ENCODE results near the gene FRAS1. TPM values are rescaled to one million over a fixed set of nuclear protein-coding genes. Genes with fewer than 3 reads are reported as not detected.

FRAS1 gene
- total and polyA plus RNA-seq, 4 donors = 0.08 to 1.4 (median 0.87) TPM; not detected in 1

- DNase-seq (no peak), ATAC-seq (ENCODE audit: low FRiP score) (no peak)
- Histone ChIP-seq H3K4me3 (ENCODE audit: low read length in 2 of 2) (no peak overlapping the region), H3K27me3 (ENCODE audit: control insufficient read depth in 1 of 2, insufficient read depth in 2 of 2, low read length in 1 of 2) (no peaks in the 10 kb centered on the region), H3K36me3 (ENCODE audit: control insufficient read depth in 1 of 2, insufficient read depth in 2 of 2, low read length in 1 of 2) (no peaks in the 10 kb centered on the region), H3K4me1 (ENCODE audit: control insufficient read depth in 1 of 2, insufficient read depth in 2 of 2, low read length in 2 of 2) (no peaks in the 10 kb centered on the region), H3K27ac (ENCODE audit: low read depth in 1 of 2, low read length in 2 of 2) (no peak overlapping the region), H3K9me3 (ENCODE audit: control insufficient read depth, low read length) (no peaks in the 10 kb centered on the region)
- WGBS, 2 donors = 57 to 68% methylated on average over 3 of the region's 3 CpGs
- intact Hi-C loops (cut with DNase I) = no loop called here
These were observed 9.8 kb upstream of the FRAS1 start for GRCh38 chr4:78047366-78047765.

GRCh38 chr4:78056265-78057129 is 626 bp upstream of the FRAS1 start:
- H3K27ac ChIP-seq (ENCODE audit: low read depth in 1 of 2, low read length in 2 of 2) = no peak overlapping the region
- WGBS, 2 donors = 1% methylated on average over 38 to 39 of the region's 39 CpGs
- intact Hi-C loops (cut with DNase I) = no loop called here

DNA sequence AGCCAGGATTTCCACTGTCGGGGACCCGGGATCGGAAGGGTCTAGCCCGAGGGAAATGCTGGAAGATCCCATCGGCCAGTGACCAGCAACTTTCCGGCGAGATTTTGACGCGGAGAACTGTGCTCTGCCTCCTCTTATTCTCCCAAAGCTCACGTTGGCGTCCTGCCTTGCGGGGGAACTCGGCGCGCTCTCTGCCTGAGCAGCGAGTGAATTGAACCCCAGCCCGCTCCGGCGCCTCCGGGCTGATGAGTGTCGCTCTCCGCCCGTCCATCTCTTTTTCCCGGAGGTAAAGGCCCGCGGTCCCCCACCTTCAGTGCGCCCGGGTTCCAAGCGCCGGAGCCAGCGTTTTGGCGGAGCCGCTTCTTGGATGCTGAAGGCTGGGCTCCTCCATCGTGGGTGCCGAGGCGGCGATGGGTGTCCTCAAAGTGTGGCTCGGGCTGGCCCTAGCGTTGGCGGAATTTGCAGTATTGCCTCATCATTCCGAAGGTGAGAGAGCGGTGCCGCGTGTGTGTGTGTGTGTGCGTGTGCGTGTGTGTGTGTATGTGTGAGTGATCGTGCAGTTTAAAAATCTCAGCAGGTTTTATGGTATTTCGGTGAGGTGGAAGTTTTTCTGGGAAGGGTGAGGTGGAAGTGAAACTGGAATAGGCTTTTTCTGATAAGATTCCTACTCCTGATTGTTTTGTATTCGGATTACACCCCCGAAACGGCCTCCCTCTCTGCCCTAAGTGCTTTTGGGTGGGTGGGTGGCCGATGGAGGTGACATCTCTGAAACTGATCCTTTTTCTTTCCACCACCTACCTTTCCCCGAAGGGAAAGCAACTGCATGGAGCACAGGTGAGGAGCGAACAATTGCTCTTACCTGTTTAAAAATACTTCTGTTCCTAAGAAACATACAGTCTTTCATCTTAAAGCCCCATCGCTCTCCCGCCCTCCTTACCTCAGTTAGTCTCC is 752 bp downstream of the FRAS1 start:
- Histone ChIP-seq H3K4me1 (ENCODE audit: control insufficient read depth in 1 of 2, insufficient read depth in 2 of 2, low read length in 2 of 2) (no peaks in the 10 kb centered on the region), H3K4me3 (ENCODE audit: low read length in 2 of 2) (peak overlapping the region; percentile 49 to 53), H3K27ac (ENCODE audit: low read depth in 1 of 2, low read length in 2 of 2) (no peak overlapping the region), H3K27me3 (ENCODE audit: control insufficient read depth in 1 of 2, insufficient read depth in 2 of 2, low read length in 1 of 2) (no peaks in the 10 kb centered on the region), H3K36me3 (ENCODE audit: control insufficient read depth in 1 of 2, insufficient read depth in 2 of 2, low read length in 1 of 2) (no peaks in the 10 kb centered on the region), H3K9me3 (ENCODE audit: control insufficient read depth, low read length) (no peaks in the 10 kb centered on the region)
- intact Hi-C loops (cut with DNase I) = no loop called here
- WGBS, 2 donors = 0% methylated on average over 56 of the region's 56 CpGs
- ATAC-seq (ENCODE audit: low FRiP score) (peak; percentile 43), DNase-seq (peak; percentile 55 to 83)

More at GRCh38 chr4:78056265-78057129, 626 bp upstream of the FRAS1 start:
- Histone ChIP-seq H3K4me3 (ENCODE audit: low read length in 2 of 2) (peak overlapping the region; percentile 49 to 53), H3K9me3 (ENCODE audit: control insufficient read depth, low read length) (no peaks in the 10 kb centered on the region), H3K36me3 (ENCODE audit: control insufficient read depth in 1 of 2, insufficient read depth in 2 of 2, low read length in 1 of 2) (no peaks in the 10 kb centered on the region), H3K27me3 (ENCODE audit: control insufficient read depth in 1 of 2, insufficient read depth in 2 of 2, low read length in 1 of 2) (no peaks in the 10 kb centered on the region), H3K4me1 (ENCODE audit: control insufficient read depth in 1 of 2, insufficient read depth in 2 of 2, low read length in 2 of 2) (no peaks in the 10 kb centered on the region)
- DNase-seq = peak; percentile 51 to 76
- ATAC-seq (ENCODE audit: low FRiP score) = peak; percentile 73

DNA sequence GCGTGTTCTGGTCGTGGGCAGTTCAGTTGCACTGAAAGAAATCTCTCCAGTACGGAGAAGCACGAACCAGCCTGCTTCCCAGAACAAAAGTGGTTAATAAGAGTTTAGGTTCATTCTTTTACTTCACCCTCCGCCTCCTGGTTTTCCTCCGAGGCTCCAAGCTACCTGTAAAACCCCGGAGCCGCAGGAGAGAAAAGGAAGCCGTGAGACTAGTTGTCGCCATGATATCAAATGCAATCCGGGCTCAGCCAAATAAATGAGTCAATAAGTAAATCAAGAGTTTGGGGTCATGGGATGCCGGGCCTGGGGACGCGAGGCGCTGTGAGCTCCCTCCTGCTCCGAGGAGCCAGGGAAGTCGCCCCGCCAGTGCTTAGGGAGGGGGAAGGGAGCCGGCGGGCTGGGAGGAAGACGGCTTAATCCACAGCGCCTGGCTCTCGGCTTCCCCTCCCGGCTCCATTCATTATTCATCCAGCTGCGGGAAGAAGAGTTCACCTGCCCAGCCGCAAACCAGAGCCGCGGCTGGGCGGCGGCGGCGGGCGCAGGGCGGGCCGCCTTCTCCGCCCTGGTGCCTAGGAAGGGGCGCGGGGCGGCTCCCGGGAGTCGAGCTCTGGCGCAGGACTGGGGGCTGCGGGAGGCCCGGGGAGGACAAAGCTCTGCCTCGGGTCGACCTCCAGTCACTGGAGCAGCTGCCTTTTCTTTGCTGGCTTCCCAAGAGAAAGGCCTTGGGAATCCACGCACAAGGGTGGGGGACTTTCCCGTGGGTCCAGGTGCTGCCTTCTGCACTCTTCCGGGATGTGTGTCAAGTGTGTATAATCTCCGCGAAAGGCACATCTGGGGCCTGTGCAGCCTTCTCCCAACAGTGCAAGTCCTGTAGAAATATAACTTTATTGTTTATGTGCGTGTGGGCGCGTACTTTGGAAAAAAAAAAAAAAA is 1.7 kb downstream of the FRAS1 start:
- Histone ChIP-seq H3K4me1 (ENCODE audit: control insufficient read depth in 1 of 2, insufficient read depth in 2 of 2, low read length in 2 of 2) (no peaks in the 10 kb centered on the region), H3K27ac (ENCODE audit: low read depth in 1 of 2, low read length in 2 of 2) (no peak overlapping the region), H3K9me3 (ENCODE audit: control insufficient read depth, low read length) (no peaks in the 10 kb centered on the region), H3K36me3 (ENCODE audit: control insufficient read depth in 1 of 2, insufficient read depth in 2 of 2, low read length in 1 of 2) (no peaks in the 10 kb centered on the region), H3K4me3 (ENCODE audit: low read length in 2 of 2) (peak overlapping the region; percentile 49 to 53), H3K27me3 (ENCODE audit: control insufficient read depth in 1 of 2, insufficient read depth in 2 of 2, low read length in 1 of 2) (no peaks in the 10 kb centered on the region)
- peak; percentile 58 to 79 for DNase-seq
- intact Hi-C loops (cut with DNase I) = no loop called here
- 0 to 1% methylated on average over 54 of the region's 54 CpGs for WGBS, 2 donors
- ATAC-seq (ENCODE audit: low FRiP score) = peak; percentile 52

DNA sequence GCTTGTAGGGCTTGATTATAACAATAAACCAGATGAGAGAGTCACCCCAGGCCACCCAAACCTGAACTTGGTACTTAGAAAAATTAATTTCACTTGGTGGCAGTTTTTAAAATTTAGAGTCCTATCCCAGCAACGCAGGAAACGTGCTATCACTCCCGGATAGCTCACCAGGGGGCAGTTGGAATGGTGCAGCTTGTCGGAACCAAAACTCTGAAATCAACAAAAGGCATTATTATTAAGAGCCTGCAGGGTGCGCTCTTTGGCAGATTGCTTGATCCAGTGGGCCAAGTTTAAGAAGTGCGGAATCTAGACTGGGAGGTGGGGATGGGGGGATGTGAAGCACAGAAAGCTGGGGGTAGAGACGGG is 2.4 kb downstream of the FRAS1 start:
- Histone ChIP-seq H3K9me3 (ENCODE audit: control insufficient read depth, low read length) (no peaks in the 10 kb centered on the region), H3K27ac (ENCODE audit: low read depth in 1 of 2, low read length in 2 of 2) (no peak overlapping the region), H3K27me3 (ENCODE audit: control insufficient read depth in 1 of 2, insufficient read depth in 2 of 2, low read length in 1 of 2) (no peaks in the 10 kb centered on the region), H3K4me3 (ENCODE audit: low read length in 2 of 2) (peak overlapping the region in 1 of 2 donors; percentile 53), H3K4me1 (ENCODE audit: control insufficient read depth in 1 of 2, insufficient read depth in 2 of 2, low read length in 2 of 2) (no peaks in the 10 kb centered on the region), H3K36me3 (ENCODE audit: control insufficient read depth in 1 of 2, insufficient read depth in 2 of 2, low read length in 1 of 2) (no peaks in the 10 kb centered on the region)
- ATAC-seq (ENCODE audit: low FRiP score) (no peak), DNase-seq (peak in 1 of 2 donors; percentile 47)
- WGBS, 2 donors = 3 to 4% methylated on average over 7 of the region's 7 CpGs
- intact Hi-C loops (cut with DNase I) = no loop called here

DNA sequence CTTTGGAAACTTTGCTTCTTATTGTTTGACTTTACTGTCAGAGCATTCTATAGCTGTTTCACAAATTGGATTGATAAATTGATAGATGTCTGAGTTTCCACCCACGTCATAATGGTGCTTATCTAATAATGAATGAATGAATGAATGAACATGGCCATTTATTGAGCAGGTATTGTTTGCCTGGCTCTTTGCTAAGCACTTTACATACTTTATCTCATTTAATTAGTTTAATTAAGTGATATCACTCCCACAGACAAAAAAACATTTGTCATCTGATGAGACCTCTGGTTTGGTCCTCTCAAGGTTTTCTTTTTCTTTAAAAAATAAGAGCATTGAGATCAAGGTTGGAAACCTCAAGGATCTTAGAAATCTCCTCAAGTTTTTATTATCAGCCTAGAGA is 2.8 kb downstream of the FRAS1 start:
- DNase-seq (no peak), ATAC-seq (ENCODE audit: low FRiP score) (no peak)
- no peaks in the 10 kb centered on the region for H3K27me3 ChIP-seq (ENCODE audit: control insufficient read depth in 1 of 2, insufficient read depth in 2 of 2, low read length in 1 of 2)
- H3K4me1 ChIP-seq (ENCODE audit: control insufficient read depth in 1 of 2, insufficient read depth in 2 of 2, low read length in 2 of 2) = no peaks in the 10 kb centered on the region
- H3K4me3 ChIP-seq (ENCODE audit: low read length in 2 of 2) = no peak overlapping the region
- no peak overlapping the region for H3K27ac ChIP-seq (ENCODE audit: low read depth in 1 of 2, low read length in 2 of 2)
- 71 to 86% methylated on average over 1 of the region's 1 CpG for WGBS, 2 donors
- no peaks in the 10 kb centered on the region for H3K36me3 ChIP-seq (ENCODE audit: control insufficient read depth in 1 of 2, insufficient read depth in 2 of 2, low read length in 1 of 2)
- intact Hi-C loops (cut with DNase I) = no loop called here
- H3K9me3 ChIP-seq (ENCODE audit: control insufficient read depth, low read length) = no peaks in the 10 kb centered on the region

DNA sequence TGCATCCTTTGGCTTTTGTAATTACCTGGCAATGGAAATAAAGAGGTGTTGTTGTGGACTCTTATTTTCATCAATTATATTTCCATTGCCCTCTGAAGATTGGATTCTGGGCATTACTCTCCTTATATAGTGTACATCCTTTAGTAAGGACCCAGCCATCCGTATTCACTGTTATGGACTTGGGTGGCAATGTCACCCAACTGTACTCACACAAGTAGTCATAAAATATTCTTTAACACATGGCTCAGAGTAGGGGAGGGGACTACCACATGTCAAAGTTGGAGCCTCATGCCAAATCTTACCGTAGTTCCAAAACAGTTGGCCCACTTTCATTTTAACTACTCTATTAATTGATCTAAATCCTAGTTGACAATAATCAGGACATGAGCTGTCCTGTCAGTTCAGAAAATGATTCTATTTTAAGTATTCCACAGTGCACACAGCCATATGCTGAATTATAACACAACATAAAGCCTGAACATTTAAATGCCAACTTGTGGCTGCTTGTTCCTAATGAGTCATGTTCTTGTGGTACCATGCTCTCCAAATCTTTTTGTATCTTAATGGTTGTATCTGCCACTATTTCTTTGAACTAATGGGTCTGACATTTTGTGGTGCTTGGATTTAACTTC is 4.9 kb downstream of the FRAS1 start:
- 59 to 61% methylated on average over 2 of the region's 2 CpGs for WGBS, 2 donors
- intact Hi-C loops (cut with DNase I) = no loop called here
- H3K4me3 ChIP-seq (ENCODE audit: low read length in 2 of 2) = no peak overlapping the region

More for the DNA sequence above, 4.9 kb downstream of the FRAS1 start:
- no peaks in the 10 kb centered on the region for H3K27me3 ChIP-seq (ENCODE audit: control insufficient read depth in 1 of 2, insufficient read depth in 2 of 2, low read length in 1 of 2)
- ATAC-seq (ENCODE audit: low FRiP score) (no peak), DNase-seq (no peak)
- H3K36me3 ChIP-seq (ENCODE audit: control insufficient read depth in 1 of 2, insufficient read depth in 2 of 2, low read length in 1 of 2) = no peaks in the 10 kb centered on the region
- no peaks in the 10 kb centered on the region for H3K4me1 ChIP-seq (ENCODE audit: control insufficient read depth in 1 of 2, insufficient read depth in 2 of 2, low read length in 2 of 2)
- H3K27ac ChIP-seq (ENCODE audit: low read depth in 1 of 2, low read length in 2 of 2) = no peak overlapping the region
- no peaks in the 10 kb centered on the region for H3K9me3 ChIP-seq (ENCODE audit: control insufficient read depth, low read length)

All from aorta (tissue), 5 donors.